NCI-H345 treated with DMSO at 0.1 percent for 48 hours (cell line): ENCODE data around the gene NR3C1.

Source experiments
- DNase-seq: peaks from one replicate; lab custom pipeline; 2025; ENCODE audit not compliant: unreplicated experiment; lab: John Stamatoyannopoulos, UW

The NR3C1 gene

DNA sequence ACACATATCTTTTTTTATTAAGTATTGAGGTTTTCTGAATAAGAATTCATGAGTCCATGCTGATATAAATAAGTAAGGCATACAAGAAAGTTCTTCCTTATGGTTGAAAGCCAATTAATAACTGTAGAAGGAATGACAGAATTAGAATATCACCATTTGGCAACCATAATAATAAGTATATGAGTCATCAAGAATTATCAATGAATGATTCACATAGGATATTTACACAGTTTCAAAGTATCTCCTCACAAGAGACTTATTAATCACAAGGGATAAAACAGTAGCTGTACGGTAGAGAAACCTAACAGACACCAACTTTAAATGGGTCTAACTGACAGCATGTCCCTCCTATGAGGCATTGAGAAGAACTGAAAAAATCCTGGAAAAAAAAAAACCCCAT is 161.6 kb downstream of the NR3C1 start:
- DNase-seq = no peak

DNA sequence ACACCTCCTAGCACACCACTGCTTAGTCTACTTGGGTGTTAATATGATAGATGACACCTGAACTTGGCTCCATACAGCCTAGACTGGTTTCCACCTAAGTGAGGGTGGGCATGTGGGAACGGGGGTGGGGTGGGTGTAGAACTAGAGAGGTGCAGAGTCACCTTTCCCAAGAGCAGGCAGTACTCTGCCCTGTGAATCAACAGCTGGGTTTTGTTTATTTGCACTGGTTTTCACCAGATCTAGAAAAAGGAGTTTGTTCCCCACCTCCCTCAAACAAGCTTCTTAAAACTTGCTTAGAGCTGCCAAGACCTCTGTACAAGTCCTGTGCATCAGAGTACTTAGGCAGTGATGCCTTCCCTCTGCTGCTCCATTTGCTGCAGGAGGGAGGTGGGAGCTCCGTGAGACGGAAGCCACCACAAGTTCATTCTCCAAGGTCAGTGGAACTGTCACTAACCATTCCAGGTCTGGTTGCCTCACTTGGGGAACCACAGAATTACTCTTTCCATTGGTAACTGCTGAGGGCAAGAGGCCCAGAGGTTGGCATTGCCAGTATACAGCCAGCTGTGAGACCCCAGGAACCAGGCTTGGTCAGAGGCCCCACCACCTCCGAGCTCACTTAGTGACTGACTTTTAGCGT is 163.5 kb downstream of the NR3C1 start:
- no peak for DNase-seq

DNA sequence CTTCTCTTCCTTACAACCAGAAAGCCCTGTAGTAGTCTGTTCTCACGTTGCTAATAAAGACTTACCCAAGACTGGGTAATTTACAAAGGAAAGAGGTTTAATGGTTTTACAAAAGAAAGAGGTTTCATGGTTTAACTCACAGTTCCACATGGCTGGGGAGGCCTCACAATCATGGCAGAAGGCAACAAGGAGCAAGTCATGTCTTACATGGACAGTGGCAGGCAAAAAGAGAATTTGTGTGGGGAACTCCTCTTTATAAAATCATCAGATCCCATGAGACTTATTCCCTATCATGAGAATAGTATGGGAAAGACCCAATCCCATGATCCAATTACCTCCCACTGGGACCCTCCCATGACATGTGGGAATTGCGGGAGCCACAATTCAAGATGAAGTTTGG is 164.9 kb downstream of the NR3C1 start:
- DNase-seq = no peak

DNA sequence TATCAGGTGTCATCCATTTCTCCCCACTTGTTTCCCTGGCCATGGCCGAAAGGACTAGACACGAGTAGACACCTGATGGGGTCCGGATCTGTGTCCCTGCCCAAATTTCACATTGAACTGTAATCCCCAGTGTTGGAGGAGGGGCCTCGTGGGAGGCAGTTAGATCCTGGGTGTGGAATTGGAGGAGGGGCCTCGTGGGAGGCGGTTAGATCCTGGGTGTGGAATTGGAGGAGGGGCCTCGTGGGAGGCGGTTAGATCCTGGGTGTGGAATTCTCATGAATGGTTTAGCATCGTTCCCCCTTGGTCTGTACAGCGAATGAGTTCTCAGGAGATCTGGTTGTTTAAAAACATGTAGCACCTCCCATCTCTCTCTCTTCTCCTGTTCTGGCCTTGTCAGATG is 165.8 kb downstream of the NR3C1 start:
- no peak for DNase-seq

DNA sequence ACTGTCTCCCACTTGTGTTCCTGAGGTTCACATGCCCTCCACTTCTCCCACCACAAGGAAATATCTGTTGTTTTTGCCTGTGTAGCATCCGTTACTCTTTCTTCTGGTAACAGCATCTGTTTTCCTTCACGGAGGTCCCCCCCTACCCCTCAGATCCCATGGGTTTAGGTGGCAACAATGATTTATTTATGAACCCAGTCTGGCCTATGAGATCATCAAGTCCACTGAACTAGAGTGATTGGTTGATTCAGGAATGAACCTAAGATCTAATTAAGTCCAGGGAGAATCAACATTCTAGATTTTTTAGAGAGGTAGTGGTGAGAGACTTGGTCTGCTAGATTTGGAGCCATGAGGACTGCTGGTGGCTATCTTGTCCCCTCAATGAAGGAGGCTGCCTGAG is 166.8 kb downstream of the NR3C1 start:
- DNase-seq = no peak

DNA sequence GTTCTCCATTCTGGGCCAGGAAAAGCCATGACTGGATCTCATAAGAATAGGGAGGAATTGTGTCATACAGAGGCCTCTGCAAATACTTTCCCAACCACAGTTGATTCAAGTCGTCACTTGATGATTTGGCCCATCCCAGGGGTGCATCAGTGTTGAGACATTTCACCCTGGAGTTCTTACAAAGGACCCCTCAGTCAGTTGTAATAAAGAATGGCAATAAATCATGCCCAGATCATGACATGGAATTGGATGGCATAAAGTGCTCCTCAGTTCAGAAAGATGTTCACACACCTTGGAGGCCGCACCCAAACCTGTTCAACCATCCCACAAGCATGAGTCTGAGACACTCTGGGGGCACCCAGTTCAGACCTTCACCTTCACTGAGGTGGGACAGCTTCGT is 168.1 kb downstream of the NR3C1 start:
- DNase-seq = no peak

DNA sequence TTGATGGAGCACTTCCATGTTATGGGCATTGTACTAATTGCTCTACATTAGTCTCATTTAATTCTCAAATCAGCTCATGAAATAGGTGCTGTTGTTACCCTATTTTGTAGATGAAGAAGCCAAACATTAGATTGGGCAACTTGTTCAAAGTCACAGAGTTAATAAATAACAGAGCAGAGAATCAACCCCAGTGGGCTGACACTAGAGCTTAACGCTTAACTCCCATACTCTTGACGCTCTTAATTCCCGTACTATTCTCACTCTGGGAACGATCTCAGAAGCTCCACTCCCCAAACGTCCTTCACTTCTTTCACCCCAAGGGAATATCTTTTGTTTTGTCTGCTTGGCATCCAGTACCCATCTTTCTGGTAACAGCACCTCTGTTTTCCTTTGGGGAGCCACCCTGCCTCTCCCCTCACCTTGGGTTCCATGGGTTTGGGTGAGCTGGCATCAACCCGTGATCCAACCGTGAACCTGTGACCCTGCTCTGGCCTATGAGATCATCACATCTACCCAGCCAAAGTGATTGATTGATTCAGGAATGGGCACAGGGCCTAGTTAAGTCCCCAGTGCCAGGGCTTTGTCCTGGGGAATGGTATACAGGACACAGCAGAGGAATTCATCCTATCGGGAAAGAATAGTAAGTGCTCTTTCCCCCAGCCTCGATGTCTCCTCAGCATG is 169.2 kb downstream of the NR3C1 start:
- no peak for DNase-seq

DNA sequence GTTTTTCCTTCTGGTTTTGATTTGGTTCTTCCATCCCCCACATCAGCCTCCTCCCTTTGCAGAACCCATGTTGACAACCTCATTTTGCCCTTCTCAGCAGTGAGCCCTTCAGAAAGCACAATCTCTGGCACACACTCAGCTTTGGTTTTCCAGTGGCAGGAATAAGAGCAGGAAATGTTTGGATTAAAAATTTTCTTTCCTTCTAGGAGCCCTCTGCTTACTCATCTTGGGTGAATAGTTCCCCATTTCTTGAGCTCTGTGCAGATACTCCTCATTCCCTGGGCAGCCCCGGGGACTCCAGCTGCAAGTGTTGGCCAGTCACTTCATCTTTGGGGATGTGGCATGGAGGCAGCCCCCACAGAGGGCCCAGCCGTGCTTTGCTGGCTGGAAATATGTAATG is 170.5 kb downstream of the NR3C1 start:
- no peak for DNase-seq

DNA sequence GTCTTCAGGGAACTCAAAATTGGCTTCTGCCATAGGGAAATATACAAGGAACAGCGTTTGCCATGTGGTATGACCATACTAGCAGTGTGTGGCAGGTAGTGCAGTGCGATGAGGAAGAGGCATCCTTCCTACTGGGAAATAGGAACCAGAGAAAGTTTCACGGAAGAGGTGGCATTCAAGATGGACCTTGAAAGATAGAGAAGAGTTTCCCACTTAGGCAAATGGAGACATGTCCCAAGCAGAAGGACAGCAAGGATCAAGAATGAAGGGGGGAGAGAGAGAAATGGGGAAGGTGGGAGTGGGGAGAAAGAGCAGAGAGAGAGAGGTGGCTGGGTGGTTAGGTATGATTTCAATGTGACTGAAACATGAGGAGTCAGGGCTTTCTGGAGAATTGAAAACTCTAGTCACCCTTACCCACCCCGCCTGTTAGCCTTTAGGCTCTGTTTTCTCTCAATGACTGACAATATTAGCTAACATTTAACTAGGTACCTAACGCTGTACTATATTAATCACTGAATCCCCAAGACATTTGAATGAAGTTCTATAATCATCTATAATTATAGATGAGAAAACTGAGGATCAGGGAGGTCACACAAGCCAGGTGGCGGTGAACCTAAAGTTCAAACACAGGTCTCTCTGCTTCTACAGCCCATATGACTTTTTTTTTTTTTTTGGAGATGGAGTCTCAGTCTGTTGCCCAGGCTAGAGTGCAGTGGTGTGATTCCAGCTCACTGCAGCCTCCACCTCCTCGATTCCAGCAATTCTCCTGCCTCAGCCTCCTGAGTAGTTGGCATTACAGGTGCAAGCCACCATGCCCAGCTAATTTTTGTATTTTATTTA is 171.3 kb downstream of the NR3C1 start:
- DNase-seq = no peak

DNA sequence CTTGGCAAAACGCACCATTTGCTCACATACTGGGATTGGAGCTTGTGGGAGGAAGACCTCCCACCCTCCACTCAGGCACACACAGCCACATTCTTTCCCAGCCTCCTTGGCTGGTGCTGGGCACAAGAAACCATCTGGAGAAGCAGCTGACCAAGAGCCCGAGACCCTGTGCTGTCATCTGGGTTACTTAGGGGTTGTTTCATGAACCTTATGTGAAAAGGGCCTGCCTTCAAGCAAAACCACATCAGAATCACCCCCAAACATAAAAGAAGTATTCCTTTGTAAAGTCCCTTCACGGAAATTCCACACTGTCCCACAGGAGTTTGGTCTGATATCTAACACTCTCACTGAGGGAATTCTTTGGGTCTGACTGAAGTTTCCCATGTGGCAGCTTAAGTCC is 172.1 kb downstream of the NR3C1 start:
- no peak for DNase-seq

DNA sequence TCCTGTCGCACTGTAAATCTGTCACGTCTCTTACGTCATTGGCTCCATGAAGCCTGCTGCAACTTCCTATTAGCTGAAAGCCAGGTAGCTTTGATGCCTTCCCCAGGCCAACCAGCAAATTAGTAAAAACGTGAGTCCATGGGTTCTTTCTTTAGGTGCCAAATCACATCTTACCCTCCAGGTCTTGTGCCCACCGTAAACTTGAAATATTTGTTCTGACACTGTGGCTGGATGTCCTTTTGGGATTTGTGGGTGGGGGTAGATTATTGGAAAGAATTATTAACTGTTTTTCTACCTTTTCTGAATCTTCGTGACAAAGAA is 172.8 kb downstream of the NR3C1 start:
- no peak for DNase-seq

DNA sequence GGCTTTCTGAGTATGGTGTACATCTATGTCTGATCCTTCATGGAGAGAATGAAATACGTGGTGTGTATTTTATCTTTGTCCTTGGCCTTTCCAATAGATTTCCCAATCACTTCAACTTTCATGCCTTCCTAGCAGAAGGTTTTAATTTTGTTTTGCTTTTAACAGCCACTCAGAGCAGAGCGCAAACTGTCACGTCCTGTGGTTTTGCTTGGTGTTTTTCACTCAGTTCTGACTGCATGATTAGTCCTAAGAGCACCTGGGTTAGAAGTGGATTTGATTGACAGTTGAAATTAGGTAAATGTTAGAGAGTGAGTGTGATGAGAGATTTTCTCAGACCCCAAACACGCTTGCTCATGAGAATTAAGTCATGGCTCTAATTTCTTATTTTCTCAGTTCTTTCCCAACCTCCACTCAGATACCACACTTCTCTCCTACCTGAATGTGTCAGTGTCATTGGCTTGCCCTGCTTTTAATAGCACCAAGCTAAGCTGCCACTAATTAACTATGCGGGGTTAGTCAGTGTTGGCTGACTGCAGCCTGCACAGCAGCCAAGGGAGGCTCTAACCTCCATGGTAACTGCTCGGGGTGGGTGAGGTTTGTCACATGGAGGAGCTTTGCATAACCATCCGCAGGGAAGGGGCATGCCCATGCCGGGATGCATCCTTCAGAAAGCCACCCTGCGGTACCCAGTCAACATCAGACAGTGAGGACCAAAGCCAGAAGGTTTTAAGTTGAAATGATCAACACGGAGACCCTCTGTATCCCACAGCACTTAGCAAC is 173.4 kb downstream of the NR3C1 start:
- no peak for DNase-seq

DNA sequence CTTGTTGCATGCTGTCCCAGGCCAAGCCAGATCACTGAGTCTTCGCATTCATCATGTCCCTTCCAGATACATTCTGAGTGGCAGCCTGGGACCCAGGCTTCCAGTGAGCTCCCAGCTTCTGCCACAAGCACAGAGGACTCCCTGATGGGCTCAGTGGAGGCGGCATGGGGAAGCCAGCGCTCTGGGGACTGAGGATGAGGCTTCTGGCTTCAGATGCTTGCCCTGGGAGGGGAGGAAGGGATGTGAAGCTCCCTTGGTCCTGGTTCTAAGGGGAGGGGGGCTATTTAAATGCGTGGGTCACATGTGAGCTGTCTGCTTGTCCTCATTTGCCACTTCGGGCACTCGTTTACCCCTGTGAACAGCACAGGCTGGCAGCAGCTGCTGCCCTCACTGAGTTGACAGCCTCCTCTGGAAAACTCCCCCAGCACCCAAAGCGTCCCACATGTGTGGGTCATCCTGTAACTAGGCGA is 174.0 kb downstream of the NR3C1 start:
- no peak for DNase-seq

DNA sequence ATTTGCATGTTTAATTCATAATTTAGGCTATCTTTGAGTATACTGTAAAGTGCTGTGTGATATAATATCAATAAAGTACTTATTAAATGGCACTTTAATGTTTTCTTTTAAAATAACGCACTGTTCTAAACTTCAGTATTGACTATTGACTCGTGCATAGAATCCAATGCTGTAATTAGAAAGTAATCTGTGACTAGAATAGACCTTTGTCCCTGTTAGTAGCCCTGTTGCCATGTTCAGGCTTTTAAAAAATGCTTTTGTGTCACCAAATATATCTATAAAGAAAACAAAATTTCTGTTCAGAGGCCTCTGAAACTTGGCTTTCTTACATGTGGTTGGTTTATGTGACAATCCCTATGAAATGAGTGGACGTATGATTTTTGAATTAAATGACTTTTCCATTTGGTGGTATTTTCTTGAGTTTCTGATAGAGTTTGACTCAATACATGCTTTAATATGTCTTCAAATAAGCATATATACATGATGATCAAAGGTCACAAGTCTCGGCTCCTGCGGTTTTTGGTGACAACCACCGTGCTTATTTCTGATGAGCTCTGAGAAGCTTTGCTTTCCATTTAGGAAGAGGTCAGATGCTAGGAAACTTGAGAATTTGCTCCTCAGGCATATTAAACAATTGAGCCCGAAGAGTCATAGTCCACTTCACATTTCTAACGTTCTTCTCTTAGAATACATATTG is 174.7 kb downstream of the NR3C1 start:
- DNase-seq = no peak
